SU-DHL-6 (cell line): ENCODE results near the gene RPS28.

Source experiments
- EZH2phosphoT487 ChIP-seq: fragments of 200-600 bp; sonication (generic), shearing (Covaris generic); conservative IDR thresholded peaks from 2 replicates; pipeline ENCODE4 v1.6.1; 2018; ENCODE audit warnings: mild to moderate bottlenecking, antibody characterized with exemption, low read length, moderate library complexity, mixed read lengths
- TF ChIP-seq, protein P1 (sequence below): fragments of 200-600 bp; sonication (generic); IDR thresholded peaks from one replicate; pipeline ENCODE4 v1.5.1; 2017; ENCODE audit warnings: antibody characterized with exemption, mild to moderate bottlenecking, low read length, moderate library complexity; ENCODE audit not compliant: insufficient read depth, poor library complexity, severe bottlenecking

DNA sequence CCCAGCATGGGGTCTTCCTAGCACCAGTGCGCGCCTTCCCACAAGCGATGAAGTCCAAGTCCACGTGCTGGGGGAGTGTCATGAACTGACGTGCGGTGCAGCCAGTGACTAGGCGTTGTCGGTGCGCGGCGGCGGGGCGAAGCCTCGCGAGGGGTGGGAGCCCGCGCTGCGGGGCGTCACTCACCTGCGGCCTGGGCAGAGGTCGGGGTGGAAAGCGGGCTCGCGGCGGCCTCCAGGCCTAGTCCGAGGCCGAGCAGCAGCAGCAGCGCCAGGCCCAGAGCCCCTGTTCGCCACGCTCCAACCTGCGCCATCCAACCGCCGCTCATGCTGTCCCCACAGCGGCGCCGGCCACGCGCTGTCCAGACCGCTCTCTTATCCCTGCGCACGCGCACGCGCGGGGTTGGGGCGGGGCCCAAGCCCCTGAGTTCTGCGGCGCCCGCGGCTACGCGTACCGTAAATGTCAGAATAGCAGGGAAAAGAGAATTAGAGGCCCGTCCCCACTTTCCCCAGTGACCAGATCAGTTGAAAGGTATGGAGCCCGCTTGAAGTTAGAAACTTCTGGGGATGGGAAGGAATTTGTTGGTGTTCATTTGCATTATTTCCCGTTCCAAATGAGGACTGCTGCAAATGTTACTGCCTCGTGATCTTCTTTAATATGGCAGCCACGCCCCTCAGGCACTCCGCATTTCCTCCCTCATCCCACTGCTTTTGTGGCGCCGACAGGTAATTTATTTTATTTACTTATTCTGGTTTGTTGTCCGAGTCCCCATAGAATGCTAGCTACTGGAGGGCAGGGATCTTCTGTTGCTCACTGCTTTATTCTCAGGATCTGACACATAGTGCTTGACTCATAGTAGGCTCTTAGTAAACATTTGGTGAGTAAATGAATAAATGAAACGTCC lies 13.1 kb upstream of the RPS28 start, which contains the start of gene CD320:
- no peak for TF ChIP-seq EZH2phosphoT487
- TF ChIP-seq, protein P1, sequence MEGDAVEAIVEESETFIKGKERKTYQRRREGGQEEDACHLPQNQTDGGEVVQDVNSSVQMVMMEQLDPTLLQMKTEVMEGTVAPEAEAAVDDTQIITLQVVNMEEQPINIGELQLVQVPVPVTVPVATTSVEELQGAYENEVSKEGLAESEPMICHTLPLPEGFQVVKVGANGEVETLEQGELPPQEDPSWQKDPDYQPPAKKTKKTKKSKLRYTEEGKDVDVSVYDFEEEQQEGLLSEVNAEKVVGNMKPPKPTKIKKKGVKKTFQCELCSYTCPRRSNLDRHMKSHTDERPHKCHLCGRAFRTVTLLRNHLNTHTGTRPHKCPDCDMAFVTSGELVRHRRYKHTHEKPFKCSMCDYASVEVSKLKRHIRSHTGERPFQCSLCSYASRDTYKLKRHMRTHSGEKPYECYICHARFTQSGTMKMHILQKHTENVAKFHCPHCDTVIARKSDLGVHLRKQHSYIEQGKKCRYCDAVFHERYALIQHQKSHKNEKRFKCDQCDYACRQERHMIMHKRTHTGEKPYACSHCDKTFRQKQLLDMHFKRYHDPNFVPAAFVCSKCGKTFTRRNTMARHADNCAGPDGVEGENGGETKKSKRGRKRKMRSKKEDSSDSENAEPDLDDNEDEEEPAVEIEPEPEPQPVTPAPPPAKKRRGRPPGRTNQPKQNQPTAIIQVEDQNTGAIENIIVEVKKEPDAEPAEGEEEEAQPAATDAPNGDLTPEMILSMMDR, result no peak
